ENCODE results near the gene ALK.

DNA sequence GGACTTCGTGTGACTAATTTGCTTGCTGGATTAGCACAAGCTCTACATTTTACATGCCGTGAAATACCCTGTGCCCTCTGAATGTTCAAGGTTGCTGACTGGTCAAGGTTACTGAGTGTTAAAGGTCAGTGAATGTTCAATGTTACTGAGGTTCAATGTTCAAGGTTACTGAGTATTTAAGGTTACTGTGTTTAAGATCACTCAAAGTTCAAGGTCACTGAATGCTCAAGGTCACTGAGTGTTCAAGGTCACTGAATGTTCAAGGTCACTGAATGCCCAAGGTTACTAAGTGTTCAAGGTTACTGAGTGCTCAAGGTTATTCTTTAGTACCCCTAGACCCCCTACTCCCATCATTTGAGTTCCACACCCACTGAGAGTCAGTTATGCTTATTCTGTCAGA lies 528.6 kb downstream of the ALK start:
- TF ChIP-seq, protein P1, sequence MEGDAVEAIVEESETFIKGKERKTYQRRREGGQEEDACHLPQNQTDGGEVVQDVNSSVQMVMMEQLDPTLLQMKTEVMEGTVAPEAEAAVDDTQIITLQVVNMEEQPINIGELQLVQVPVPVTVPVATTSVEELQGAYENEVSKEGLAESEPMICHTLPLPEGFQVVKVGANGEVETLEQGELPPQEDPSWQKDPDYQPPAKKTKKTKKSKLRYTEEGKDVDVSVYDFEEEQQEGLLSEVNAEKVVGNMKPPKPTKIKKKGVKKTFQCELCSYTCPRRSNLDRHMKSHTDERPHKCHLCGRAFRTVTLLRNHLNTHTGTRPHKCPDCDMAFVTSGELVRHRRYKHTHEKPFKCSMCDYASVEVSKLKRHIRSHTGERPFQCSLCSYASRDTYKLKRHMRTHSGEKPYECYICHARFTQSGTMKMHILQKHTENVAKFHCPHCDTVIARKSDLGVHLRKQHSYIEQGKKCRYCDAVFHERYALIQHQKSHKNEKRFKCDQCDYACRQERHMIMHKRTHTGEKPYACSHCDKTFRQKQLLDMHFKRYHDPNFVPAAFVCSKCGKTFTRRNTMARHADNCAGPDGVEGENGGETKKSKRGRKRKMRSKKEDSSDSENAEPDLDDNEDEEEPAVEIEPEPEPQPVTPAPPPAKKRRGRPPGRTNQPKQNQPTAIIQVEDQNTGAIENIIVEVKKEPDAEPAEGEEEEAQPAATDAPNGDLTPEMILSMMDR (conservative IDR thresholded peaks at IDR 0.05 in 1 of 2, IDR thresholded peaks at IDR 0.05 in 1 of 2; ENCODE audit: low read depth in 1 of 2, low read length in 2 of 2): no peak
- TF ChIP-seq EZH2 (IDR thresholded peaks at IDR 0.05; ENCODE audit: low read length, missing control alignments): no peak
